Subcutaneous preadipocyte (primary cell): ENCODE measurements around the gene TBC1D7. TPM values are rescaled to one million over a fixed set of nuclear protein-coding genes. Genes with fewer than 3 reads are reported as not detected.

Experiments
- total RNA-seq: library from RNA; depleted of rRNA; stranded (reverse); fragments of >200 nt; gene quantifications from 2 replicates; pipeline ENCODE4 v1.2.3, GENCODE V29; 2012

Gene TBC1D7
- 13.6 and 15.6 TPM in 2 replicates for total RNA-seq

GRCh38 chr6:13328076-13328874 is at the start of gene TBC1D7:
Gene TBC1D7, minus strand, starts transcription at chr6:13328537. Its CDS starts 1,639 bp downstream, at chr6:13326898.

Other genes starting within 250 kb of the TBC1D7 start
- 2.2 and 3.9 TPM in 2 replicates for gene GFOD1, start 159.1 kb upstream of the TBC1D7 start, total RNA-seq
- 6.2 and 7.2 TPM in 2 replicates for gene SIRT5, start 246.1 kb upstream of the TBC1D7 start, total RNA-seq